H1 (cell line): ENCODE measurements around the gene LMAN1. TPM values are rescaled to one million over a fixed set of nuclear protein-coding genes. Genes with fewer than 3 reads are reported as not detected.

Source experiments
- CHD7 ChIP-seq: fragments of 300-600 bp; sonication (generic); IDR thresholded peaks from 2 replicates; pipeline ENCODE4 v1.7.1; 2012; ENCODE audit warnings: low read length, moderate library complexity, mild to moderate bottlenecking, inconsistent platforms; ENCODE audit not compliant: insufficient replicate concordance
- polyA plus RNA-seq, 7 experiments: library from polyadenylated mRNA; depleted of rRNA in 3 of 7; stranded (reverse) in 5 of 7; unstranded in 2 of 7; fragments of >200 nt in 5 of 7; fragments of 200-250 nt in 2 of 7; gene quantifications; 1 replicate in 5 of 7; 2 replicates in 1 of 7; 4 replicates in 1 of 7; pipeline versions ENCODE4 v1.2.1 to v1.2.3, GENCODE V29; 2011 to 2013; ENCODE audit warnings: missing spikeins in 2 of 7, mixed read lengths in 2 of 7
- total RNA-seq: library from RNA; stranded (reverse); fragmentation: NEBNext Ultra II Directional; extraction: Animal tissue kit (Norgen Biotek cat#: 25700); gene quantifications from 2 replicates; pipeline ENCODE4 v1.2.1, GENCODE V29; 2021

LMAN1 gene
- total and polyA plus RNA-seq, 2 of the 8 experiments (the other 6 are each of a cell fraction or from before 2014, with no cell fraction given), result 20.3 to 73.6 TPM

GRCh38 chr18:59402432-59403090 lies 43.5 kb upstream of the LMAN1 start (continued):
- no peak for TF ChIP-seq CHD7
